ENCODE data around the gene CD70.
"Not testable (repeated sequence)": the region's sequence is repeated elsewhere in the genome, so short reads cannot be mapped to it uniquely, and the experiment has no call there.

CD70 gene

GRCh38 chr19:6570764-6571163, 20.2 kb downstream of the CD70 start:
- no peak for DNase-seq (ENCODE audit: low read depth in 2 of 2)

- DNase-seq (ENCODE audit: low read depth in 2 of 2), result no peak
Measured at GRCh38 chr19:6568816-6569215, 22.1 kb downstream of the CD70 start.

DNA sequence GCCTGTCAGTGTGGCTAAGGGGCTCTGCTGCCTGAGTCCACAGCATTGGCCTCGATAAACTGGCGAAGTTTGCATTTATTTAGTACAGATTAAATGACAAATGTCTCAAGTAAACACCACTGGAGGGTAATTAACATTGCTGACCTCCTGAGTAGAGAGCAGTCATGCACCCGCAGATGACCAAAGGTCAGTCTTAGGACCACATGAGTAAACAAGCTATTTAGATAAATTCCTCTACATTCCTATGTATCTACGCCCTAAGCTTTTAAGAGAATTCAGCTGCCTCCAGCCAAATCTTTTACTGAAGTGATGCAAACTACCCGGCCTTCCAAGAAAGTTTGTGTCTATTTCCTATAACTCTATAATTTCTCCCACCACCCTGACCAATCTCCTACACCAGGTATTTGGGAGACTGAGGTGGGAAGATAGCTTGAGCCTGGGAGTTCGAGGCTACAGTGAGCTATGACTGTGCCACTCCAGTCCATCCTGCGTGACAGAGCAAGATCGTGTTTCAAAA, 22.9 kb downstream of the CD70 start:
- no peak for DNase-seq (ENCODE audit: low read depth in 2 of 2)

GRCh38 chr19:6566727-6567126, 24.2 kb downstream of the CD70 start:
- not testable (repeated sequence) for DNase-seq (ENCODE audit: low read depth in 2 of 2)

DNA sequence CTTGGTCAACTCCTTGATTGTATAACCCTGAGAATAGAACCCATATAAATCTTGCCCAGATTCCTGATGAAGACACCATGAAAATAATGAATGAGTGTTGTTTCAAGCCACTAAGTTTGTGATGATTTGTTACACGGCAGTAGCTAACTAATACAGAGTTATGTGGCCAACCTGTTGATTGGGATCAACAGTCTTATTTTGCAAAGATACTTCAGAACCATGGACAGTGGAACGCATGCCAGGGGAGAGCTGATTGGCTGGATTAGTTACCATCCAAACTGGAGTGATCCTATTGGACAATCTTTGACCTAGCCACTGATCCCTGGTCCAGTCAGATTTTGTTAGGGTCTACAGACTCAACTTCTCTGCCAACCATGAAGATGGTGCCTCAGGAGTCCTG, 26.6 kb downstream of the CD70 start:
- no peak for DNase-seq (ENCODE audit: low read depth in 2 of 2)

GRCh38 chr19:6562437-6562836, 28.5 kb downstream of the CD70 start:
- not testable (repeated sequence) for DNase-seq (ENCODE audit: low read depth in 2 of 2)

DNA sequence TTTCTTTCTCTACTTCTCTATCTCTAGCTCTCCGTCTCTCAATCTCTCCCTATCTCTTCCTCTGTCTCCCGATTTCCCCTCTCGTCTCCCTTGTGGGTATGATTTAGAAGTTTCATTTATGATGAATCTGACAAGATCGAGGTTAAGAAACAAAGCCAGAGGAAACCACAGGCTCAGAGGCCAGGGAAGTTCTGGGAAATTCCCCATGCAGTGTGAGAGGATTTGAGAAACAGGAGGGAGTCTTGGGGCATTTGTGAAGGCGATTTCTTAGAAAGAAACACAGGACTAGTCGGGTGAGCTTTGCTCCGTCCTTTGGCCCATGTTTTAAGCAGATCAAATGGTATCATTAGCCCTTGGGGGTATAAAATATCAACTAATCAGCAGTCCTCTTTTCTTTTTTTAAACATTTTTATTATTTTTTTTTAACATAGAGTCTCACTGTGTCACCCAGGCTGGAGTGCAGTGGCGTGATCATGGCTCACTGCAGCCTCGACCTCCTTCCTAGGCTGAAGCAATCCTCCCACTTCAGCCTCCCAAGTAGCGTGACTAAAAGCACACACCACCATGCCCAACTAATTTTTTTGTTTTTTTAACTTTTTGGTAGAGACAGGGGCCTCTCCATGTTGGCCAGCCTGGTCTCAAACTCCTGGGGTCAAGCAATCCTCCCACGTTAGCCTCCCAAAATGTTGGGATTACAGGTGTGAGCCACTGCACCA, 34.3 kb downstream of the CD70 start:
- DNase-seq (ENCODE audit: low read depth in 2 of 2), result no peak

- no peak for DNase-seq (ENCODE audit: low read depth in 2 of 2)
Measured at GRCh38 chr19:6556043-6556449, 34.9 kb downstream of the CD70 start.

DNA sequence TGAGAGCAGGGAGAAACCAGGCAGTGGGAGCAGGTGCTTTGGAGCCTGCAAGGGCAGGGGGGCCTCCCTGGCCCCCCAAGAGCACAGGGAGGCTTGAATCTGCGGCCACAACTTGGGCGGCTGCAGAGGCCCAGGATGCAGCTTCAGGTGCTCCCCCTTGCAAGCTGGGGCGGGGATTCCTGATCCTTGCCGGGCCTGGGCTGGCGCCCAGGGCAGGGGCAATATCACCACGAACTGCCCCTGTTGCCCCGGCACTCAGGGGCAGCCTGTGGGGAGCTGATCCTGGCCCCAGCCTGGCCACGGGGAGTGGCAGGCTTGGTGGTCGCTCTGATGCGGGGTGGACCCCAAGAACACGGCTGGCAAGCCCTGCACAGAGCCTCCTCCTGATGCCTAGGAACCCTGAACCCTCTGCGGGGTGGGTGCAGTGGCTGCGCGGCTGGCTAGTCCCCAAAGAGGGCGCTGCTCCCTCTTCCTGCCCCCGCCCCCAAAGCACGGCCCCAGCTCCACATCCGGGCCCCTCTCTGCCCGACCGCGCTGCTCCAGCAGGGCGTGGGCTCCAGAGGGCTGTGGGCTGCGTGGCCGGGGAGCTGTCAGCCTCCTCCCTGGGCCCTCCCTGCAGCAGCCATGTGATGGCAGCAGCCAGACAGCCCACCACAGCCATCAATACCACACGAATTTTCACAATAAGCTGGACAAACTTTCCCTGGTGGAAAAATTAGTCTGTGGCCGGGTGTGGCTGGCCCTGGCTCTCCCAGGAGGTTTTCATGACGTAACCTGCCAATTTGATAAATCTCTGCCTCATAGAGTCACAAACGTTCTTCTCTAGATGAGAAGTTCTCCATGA, 39.1 kb downstream of the CD70 start:
- DNase-seq (ENCODE audit: low read depth in 2 of 2), result peak in 1 of 2 donors; percentile 41

DNA sequence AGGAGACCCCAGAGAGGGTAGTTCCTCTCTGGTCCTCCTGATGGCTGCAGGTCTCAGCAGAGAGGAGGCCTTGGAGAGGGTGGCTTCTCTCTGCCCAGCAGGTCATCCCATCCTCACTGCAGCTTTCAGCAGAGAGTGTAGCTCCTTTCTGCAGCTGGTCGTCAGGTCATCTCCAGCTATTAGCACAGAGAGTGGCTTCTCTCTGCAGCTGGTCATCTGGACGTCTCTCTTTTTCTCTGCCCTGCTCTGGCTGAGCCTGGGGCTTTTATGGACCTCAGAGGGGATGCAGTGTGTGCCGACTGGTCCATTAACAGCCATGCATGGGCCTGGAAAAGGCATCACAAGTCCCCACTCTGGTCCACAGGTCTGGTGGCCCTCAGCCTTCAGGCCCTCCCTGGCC, 39.9 kb downstream of the CD70 start:
- no peak for DNase-seq (ENCODE audit: low read depth in 2 of 2)

DNA sequence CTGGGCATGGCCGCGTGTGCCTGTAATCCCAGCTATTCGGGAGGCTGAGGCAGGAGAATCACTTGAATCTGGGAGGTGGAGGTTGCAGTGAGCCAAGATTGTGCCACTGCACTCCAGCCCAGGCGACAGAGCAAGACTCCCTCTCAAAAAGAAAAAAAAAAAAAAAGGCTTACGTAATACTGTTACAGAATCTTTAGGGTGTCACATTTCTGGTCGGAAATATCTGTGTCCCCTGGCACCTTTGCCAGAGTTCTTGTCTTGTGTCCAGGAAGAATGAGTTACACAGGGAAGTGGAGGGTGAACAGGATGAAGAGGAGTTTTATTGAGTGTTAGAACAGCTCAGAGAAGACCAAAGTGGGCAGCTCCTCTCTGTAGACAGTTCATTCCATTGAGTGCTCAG, 40.3 kb downstream of the CD70 start:
- DNase-seq (ENCODE audit: low read depth in 2 of 2), result not testable (repeated sequence)

GRCh38 chr19:6543866-6544347, 47.0 kb downstream of the CD70 start:
- DNase-seq (ENCODE audit: low read depth in 2 of 2), result no peak

GRCh38 chr19:6540918-6541689, 49.8 kb downstream of the CD70 start:
- no peak for DNase-seq (ENCODE audit: low read depth in 2 of 2)

- DNase-seq (ENCODE audit: low read depth in 2 of 2), result no peak
Measured at GRCh38 chr19:6539514-6539913, 51.4 kb downstream of the CD70 start.
